Lower leg skin (tissue), 4 donors: Measurements from ENCODE around the gene CCR7. TPM values are rescaled to one million over a fixed set of nuclear protein-coding genes. Genes with fewer than 3 reads are reported as not detected.

Source experiments
- DNase-seq, 2 donors: peaks; one replicate each; pipeline ENCODE4 v3.0.0-alpha.2; 2019; ENCODE audit warnings: low spot score in 2 of 2
- H3K4me3 ChIP-seq: fragments of 200-600 bp; sonication (generic); 2 replicates; pipeline ENCODE4 v1.5.1; 2017; ENCODE audit warnings: mild to moderate bottlenecking, low read depth; ENCODE audit not compliant: poor library complexity, severe bottlenecking
- CTCF ChIP-seq, 3 donors: fragments of 450-650 bp; IDR thresholded peaks; one replicate each; pipeline ENCODE4 v1.5.1; 2016; ENCODE audit warnings: antibody characterized with exemption in 3 of 3, mild to moderate bottlenecking in 3 of 3, moderate library complexity in 2 of 3
- POLR2A ChIP-seq, 2 donors: fragments of 450-650 bp; IDR thresholded peaks; one replicate each; pipeline ENCODE4 v1.6.1; 2016 to 2017; ENCODE audit warnings: antibody characterized with exemption in 2 of 2, mild to moderate bottlenecking in 1 of 2, moderate library complexity in 1 of 2
- WGBS, 2 donors: methylation state at CpG; one replicate each; pipeline ENCODE4 v1.1.5; 2018; 5-methylcytosine and 5-hydroxymethylcytosine counted together
- intact Hi-C: fragments of 100-400 bp; cut with DNase I; formaldehyde crosslinking; loops from one replicate; pipeline ENCODE4 v1.15.0; 2023; ENCODE audit warnings: low total_unique reads
- total RNA-seq, 4 donors: library from RNA; depleted of rRNA; stranded (reverse); fragments of >200 nt; gene quantifications; one replicate each; pipeline ENCODE4 v1.1.0, GENCODE V29; 2016

The CCR7 gene
- total RNA-seq, 4 donors from 2014 or later = 0.21 to 1.2 TPM; not detected in 2

- H3K4me3 ChIP-seq = no peak overlapping the region
- WGBS, 2 donors = 61 to 66% methylated on average over 7 of the region's 7 CpGs
- TF ChIP-seq CTCF (IDR thresholded peaks at IDR 0.05) (no peak), POLR2A (IDR thresholded peaks at IDR 0.05) (no peak)
- intact Hi-C loops = loop anchor here (10.0 kb wide), 1 partner anchor 173 kb away; the partner anchor contains the start of gene KRT27
- DNase-seq = no peak
Observed at GRCh38 chr17:40611840-40612474, 46.7 kb upstream of the CCR7 start.

GRCh38 chr17:40610359-40610758, 45.1 kb upstream of the CCR7 start:
- no peak for DNase-seq
- WGBS, 2 donors = 64 to 73% methylated on average over 2 of the region's 2 CpGs
- no peak overlapping the region for H3K4me3 ChIP-seq
- intact Hi-C loops = loop anchor here (10.0 kb wide), 1 partner anchor 174 kb away; the partner anchor contains the start of gene KRT27
- TF ChIP-seq CTCF (IDR thresholded peaks at IDR 0.05) (no peak), POLR2A (IDR thresholded peaks at IDR 0.05) (no peak)

- DNase-seq = no peak
- WGBS, 2 donors = 80 to 81% methylated on average over 6 of the region's 6 CpGs
- no peak overlapping the region for H3K4me3 ChIP-seq
- intact Hi-C loops = no loop called here
- TF ChIP-seq POLR2A (IDR thresholded peaks at IDR 0.05) = no peak
- no peak for TF ChIP-seq CTCF (IDR thresholded peaks at IDR 0.05)
Observed at GRCh38 chr17:40608061-40608581, 42.8 kb upstream of the CCR7 start.

- no peak for DNase-seq
- intact Hi-C loops = no loop called here
- H3K4me3 ChIP-seq = no peak overlapping the region
- TF ChIP-seq POLR2A (IDR thresholded peaks at IDR 0.05) (no peak), CTCF (IDR thresholded peaks at IDR 0.05) (no peak)
- WGBS, 2 donors = 67 to 69% methylated on average over 5 of the region's 5 CpGs
Observed at GRCh38 chr17:40607641-40608040, 42.4 kb upstream of the CCR7 start.

- H3K4me3 ChIP-seq = no peak overlapping the region
- DNase-seq = no peak
- TF ChIP-seq CTCF (IDR thresholded peaks at IDR 0.05) (no peak), POLR2A (IDR thresholded peaks at IDR 0.05) (no peak)
- WGBS, 2 donors = 56 to 67% methylated on average over 10 of the region's 10 CpGs
- intact Hi-C loops = no loop called here
Observed at GRCh38 chr17:40606548-40607353, 41.5 kb upstream of the CCR7 start.
